ENCODE results near the gene KL.

DNA sequence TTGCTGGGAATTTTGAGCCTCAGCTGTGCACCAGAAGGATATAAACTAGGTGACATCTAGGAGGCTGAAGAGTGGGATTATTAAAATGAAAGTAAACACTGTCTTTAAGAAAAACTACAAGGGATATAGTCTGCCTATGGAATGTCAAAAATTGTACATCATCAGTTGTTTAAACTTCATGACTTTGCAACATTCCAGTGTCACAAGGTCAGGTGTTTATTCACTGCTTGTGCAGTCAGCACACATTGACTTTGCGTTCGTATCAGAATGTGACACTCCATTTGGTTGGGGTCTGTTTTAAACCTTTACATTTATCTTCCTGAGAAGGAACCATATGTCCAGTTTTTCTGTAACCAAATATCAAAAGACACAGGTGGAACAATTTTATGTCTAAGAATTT lies 85.6 kb downstream of the KL start:
- TF ChIP-seq, protein P1, sequence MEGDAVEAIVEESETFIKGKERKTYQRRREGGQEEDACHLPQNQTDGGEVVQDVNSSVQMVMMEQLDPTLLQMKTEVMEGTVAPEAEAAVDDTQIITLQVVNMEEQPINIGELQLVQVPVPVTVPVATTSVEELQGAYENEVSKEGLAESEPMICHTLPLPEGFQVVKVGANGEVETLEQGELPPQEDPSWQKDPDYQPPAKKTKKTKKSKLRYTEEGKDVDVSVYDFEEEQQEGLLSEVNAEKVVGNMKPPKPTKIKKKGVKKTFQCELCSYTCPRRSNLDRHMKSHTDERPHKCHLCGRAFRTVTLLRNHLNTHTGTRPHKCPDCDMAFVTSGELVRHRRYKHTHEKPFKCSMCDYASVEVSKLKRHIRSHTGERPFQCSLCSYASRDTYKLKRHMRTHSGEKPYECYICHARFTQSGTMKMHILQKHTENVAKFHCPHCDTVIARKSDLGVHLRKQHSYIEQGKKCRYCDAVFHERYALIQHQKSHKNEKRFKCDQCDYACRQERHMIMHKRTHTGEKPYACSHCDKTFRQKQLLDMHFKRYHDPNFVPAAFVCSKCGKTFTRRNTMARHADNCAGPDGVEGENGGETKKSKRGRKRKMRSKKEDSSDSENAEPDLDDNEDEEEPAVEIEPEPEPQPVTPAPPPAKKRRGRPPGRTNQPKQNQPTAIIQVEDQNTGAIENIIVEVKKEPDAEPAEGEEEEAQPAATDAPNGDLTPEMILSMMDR (IDR thresholded peaks at IDR 0.05): no peak
- TF ChIP-seq POLR2A (IDR thresholded peaks at IDR 0.05): no peak

Measured in thyroid gland (tissue), 4 donors.